ENCODE data around the gene IGF2BP3. TPM values are rescaled to one million over a fixed set of nuclear protein-coding genes. Genes with fewer than 3 reads are reported as not detected.

The IGF2BP3 gene
- total RNA-seq, 3 donors from 2014 or later = 0.59 to 3.5 TPM; not detected in 1

- intact Hi-C loops (cut with DNase I; ENCODE audit: low total_unique reads) = no loop called here
- no peaks in the 10 kb centered on the region for H3K36me3 ChIP-seq
- H3K27me3 ChIP-seq = peaks cover 0 to 16% of the 10 kb centered on the region in 2 donors
- H3K27ac ChIP-seq = no peak overlapping the region
- no peaks in the 10 kb centered on the region for H3K9me3 ChIP-seq
- TF ChIP-seq CTCF (IDR thresholded peaks at IDR 0.05) (no peak), POLR2A (IDR thresholded peaks at IDR 0.05) (no peak), POLR2AphosphoS5 (IDR thresholded peaks at IDR 0.05) (no peak)
- no peak for DNase-seq (ENCODE audit: low spot score in 2 of 2)
- H3K4me1 ChIP-seq = no peaks in the 10 kb centered on the region
- no peak overlapping the region for H3K4me3 ChIP-seq
Measured at GRCh38 chr7:23378996-23379395, 91.3 kb downstream of the IGF2BP3 start.

- Histone ChIP-seq H3K27ac (no peak overlapping the region), H3K4me1 (no peaks in the 10 kb centered on the region), H3K36me3 (no peaks in the 10 kb centered on the region), H3K9me3 (no peaks in the 10 kb centered on the region), H3K27me3 (peaks cover 0 to 16% of the 10 kb centered on the region in 2 donors), H3K4me3 (no peak overlapping the region)
- TF ChIP-seq POLR2AphosphoS5 (IDR thresholded peaks at IDR 0.05) (no peak), POLR2A (IDR thresholded peaks at IDR 0.05) (no peak), CTCF (IDR thresholded peaks at IDR 0.05) (no peak)
- no peak for DNase-seq (ENCODE audit: low spot score in 2 of 2)
- intact Hi-C loops (cut with DNase I; ENCODE audit: low total_unique reads) = no loop called here
Measured at GRCh38 chr7:23377134-23377533, 93.2 kb downstream of the IGF2BP3 start.

- Histone ChIP-seq H3K9me3 (no peaks in the 10 kb centered on the region), H3K4me3 (no peak overlapping the region), H3K4me1 (no peaks in the 10 kb centered on the region), H3K36me3 (no peaks in the 10 kb centered on the region), H3K27ac (no peak overlapping the region), H3K27me3 (no peaks in the 10 kb centered on the region)
- no peak for TF ChIP-seq POLR2A (IDR thresholded peaks at IDR 0.05)
- TF ChIP-seq POLR2AphosphoS5 (IDR thresholded peaks at IDR 0.05) = no peak
- TF ChIP-seq CTCF (IDR thresholded peaks at IDR 0.05) = no peak
- intact Hi-C loops (cut with DNase I; ENCODE audit: low total_unique reads) = no loop called here
- DNase-seq (ENCODE audit: low spot score in 2 of 2) = no peak
Measured at GRCh38 chr7:23373151-23374004, 96.9 kb downstream of the IGF2BP3 start.

GRCh38 chr7:23372611-23373010 is 97.7 kb downstream of the IGF2BP3 start:
- no peak for TF ChIP-seq CTCF (IDR thresholded peaks at IDR 0.05)
- TF ChIP-seq POLR2AphosphoS5 (IDR thresholded peaks at IDR 0.05) = no peak
- TF ChIP-seq POLR2A (IDR thresholded peaks at IDR 0.05) = no peak
- H3K4me3 ChIP-seq = no peak overlapping the region
- H3K4me1 ChIP-seq = no peaks in the 10 kb centered on the region
- H3K36me3 ChIP-seq = no peaks in the 10 kb centered on the region
- no peak overlapping the region for H3K27ac ChIP-seq
- intact Hi-C loops (cut with DNase I; ENCODE audit: low total_unique reads) = no loop called here
- DNase-seq (ENCODE audit: low spot score in 2 of 2) = no peak
- H3K9me3 ChIP-seq = no peaks in the 10 kb centered on the region
- no peaks in the 10 kb centered on the region for H3K27me3 ChIP-seq

GRCh38 chr7:23371654-23372053 is 98.6 kb downstream of the IGF2BP3 start:
- H3K27ac ChIP-seq = no peak overlapping the region
- no peak overlapping the region for H3K4me3 ChIP-seq
- H3K9me3 ChIP-seq = no peaks in the 10 kb centered on the region
- H3K36me3 ChIP-seq = no peaks in the 10 kb centered on the region
- no peak for DNase-seq (ENCODE audit: low spot score in 2 of 2)
- intact Hi-C loops (cut with DNase I; ENCODE audit: low total_unique reads) = no loop called here
- H3K27me3 ChIP-seq = no peaks in the 10 kb centered on the region
- no peak for TF ChIP-seq POLR2AphosphoS5 (IDR thresholded peaks at IDR 0.05)
- no peak for TF ChIP-seq CTCF (IDR thresholded peaks at IDR 0.05)
- TF ChIP-seq POLR2A (IDR thresholded peaks at IDR 0.05) = no peak
- H3K4me1 ChIP-seq = no peaks in the 10 kb centered on the region

Measured in breast epithelium (tissue), 4 donors.